GM19238 (cell line): ENCODE data around the gene OR2T1.
"Not testable (repeated sequence)": the region's sequence is repeated elsewhere in the genome, so short reads cannot be mapped to it uniquely, and the experiment has no call there.

ENCODE experiments used
- DNase-seq: peaks from one replicate; pipeline ENCODE4 v3.0.0; 2011; ENCODE audit warnings: low spot score; ENCODE audit not compliant: insufficient read length

The OR2T1 gene

GRCh38 chr1:248402748-248403147 is at the start of gene OR2T1:
TSS of gene OR2T1 (plus strand) at chr1:248403048. CDS start at chr1:248406148, 3,100 bp downstream.
- no peak for DNase-seq

GRCh38 chr1:248359415-248359814 is 43.4 kb upstream of the OR2T1 start:
- no peak for DNase-seq

GRCh38 chr1:248361121-248361715 is 41.6 kb upstream of the OR2T1 start, which contains the start of gene OR2T4:
TSS of gene OR2T4 (plus strand) at chr1:248361665. CDS start at chr1:248361665, 0 bp downstream.
- no peak for DNase-seq

- DNase-seq: no peak
Observed at GRCh38 chr1:248366609-248367008, 36.2 kb upstream of the OR2T1 start.

GRCh38 chr1:248372394-248372793 is 30.5 kb upstream of the OR2T1 start:
- DNase-seq: no peak

GRCh38 chr1:248373761-248374160 is 29.1 kb upstream of the OR2T1 start:
- no peak for DNase-seq

GRCh38 chr1:248375446-248375845 is 27.4 kb upstream of the OR2T1 start, which contains the start of gene OR2T6:
TSS of gene OR2T6 (plus strand) at chr1:248375746. CDS start at chr1:248387609, 11,863 bp downstream.
- DNase-seq: no peak

GRCh38 chr1:248376916-248377315 is 25.9 kb upstream of the OR2T1 start:
- no peak for DNase-seq

GRCh38 chr1:248380854-248381253 is 22.0 kb upstream of the OR2T1 start:
- no peak for DNase-seq

GRCh38 chr1:248388426-248388825 is 14.4 kb upstream of the OR2T1 start:
- no peak for DNase-seq

- DNase-seq: no peak
Observed at GRCh38 chr1:248393050-248393449, 9.8 kb upstream of the OR2T1 start.

GRCh38 chr1:248404024-248404423 is 1.2 kb downstream of the OR2T1 start:
- no peak for DNase-seq

- no peak for DNase-seq
Observed at GRCh38 chr1:248406721-248407692, 4.2 kb downstream of the OR2T1 start.

GRCh38 chr1:248416226-248416625 is 13.4 kb downstream of the OR2T1 start:
- DNase-seq: no peak

- no peak for DNase-seq
Observed at GRCh38 chr1:248417854-248418253, 15.0 kb downstream of the OR2T1 start.

GRCh38 chr1:248421384-248421783 is 18.5 kb downstream of the OR2T1 start:
- DNase-seq: no peak

GRCh38 chr1:248427526-248428191 is 24.8 kb downstream of the OR2T1 start:
- DNase-seq: not testable (repeated sequence)

- not testable (repeated sequence) for DNase-seq
Observed at GRCh38 chr1:248428192-248428533, 25.3 kb downstream of the OR2T1 start.

GRCh38 chr1:248431683-248432082 is 28.8 kb downstream of the OR2T1 start:
- not testable (repeated sequence) for DNase-seq

- not testable (repeated sequence) for DNase-seq
Observed at GRCh38 chr1:248432201-248432600, 29.4 kb downstream of the OR2T1 start.

GRCh38 chr1:248433811-248434415 is 31.1 kb downstream of the OR2T1 start:
- DNase-seq: not testable (repeated sequence)
